Hair follicle dermal papilla cell (primary cell): ENCODE results near the gene PCDH17. TPM values are rescaled to one million over a fixed set of nuclear protein-coding genes. Genes with fewer than 3 reads are reported as not detected.

Experiments used
- total RNA-seq: library from RNA; depleted of rRNA; stranded (reverse); fragments of >200 nt; gene quantifications from 2 replicates; pipeline ENCODE4 v1.2.3, GENCODE V29; 2012

The PCDH17 gene
- total RNA-seq, result 1.3 and 2.1 TPM in 2 replicates

GRCh38 chr13:57631596-57632275 lies at the start of gene PCDH17:
Gene PCDH17 (plus strand): TSS chr13:57631744. CDS start chr13:57632547, 803 bp downstream.

